Measurements from ENCODE around the gene ENPP7. TPM values are rescaled to one million over a fixed set of nuclear protein-coding genes. Genes with fewer than 3 reads are reported as not detected.

The ENPP7 gene
- total RNA-seq, 4 donors from 2014 or later, result not detected

- Histone ChIP-seq H3K4me1 (no peaks in the 10 kb centered on the region), H3K36me3 (no peaks in the 10 kb centered on the region), H3K27me3 (no peaks in the 10 kb centered on the region), H3K27ac (no peak overlapping the region), H3K9me3 (no peaks in the 10 kb centered on the region), H3K4me3 (no peak overlapping the region)
- in situ Hi-C loops (cut with MboI; ENCODE audit: low sequenced_read_pairs in 4 of 4), result no loop called here
- no peak for TF ChIP-seq POLR2A (IDR thresholded peaks at IDR 0.05)
- no peak for TF ChIP-seq CTCF (IDR thresholded peaks at IDR 0.05 in 4 of 5, conservative IDR thresholded peaks at IDR 0.05 in 1 of 5)
- DNase-seq, result no peak
- no peak for ATAC-seq
- intact Hi-C loops (cut with DNase I; ENCODE audit: low total_unique reads), result no loop called here
These were observed 982 bp upstream of the ENPP7 start for GRCh38 chr17:79729761-79730160.

- Histone ChIP-seq H3K27me3 (no peaks in the 10 kb centered on the region), H3K4me3 (no peak overlapping the region), H3K4me1 (no peaks in the 10 kb centered on the region), H3K9me3 (no peaks in the 10 kb centered on the region), H3K36me3 (no peaks in the 10 kb centered on the region), H3K27ac (no peak overlapping the region)
- ATAC-seq (no peak), DNase-seq (no peak)
- intact Hi-C loops (cut with DNase I; ENCODE audit: low total_unique reads), result no loop called here
- in situ Hi-C loops (cut with MboI; ENCODE audit: low sequenced_read_pairs in 4 of 4), result no loop called here
- TF ChIP-seq CTCF (IDR thresholded peaks at IDR 0.05 in 4 of 5, conservative IDR thresholded peaks at IDR 0.05 in 1 of 5) (no peak), POLR2A (IDR thresholded peaks at IDR 0.05) (no peak)
These were observed 340 bp upstream of the ENPP7 start for GRCh38 chr17:79730437-79730768.

- in situ Hi-C loops (cut with MboI; ENCODE audit: low sequenced_read_pairs in 4 of 4) (no loop called here), intact Hi-C loops (cut with DNase I; ENCODE audit: low total_unique reads) (no loop called here)
- no peak overlapping the region for H3K4me3 ChIP-seq
- H3K27me3 ChIP-seq, result no peaks in the 10 kb centered on the region
- no peak overlapping the region for H3K27ac ChIP-seq
- ATAC-seq (no peak), DNase-seq (no peak)
- TF ChIP-seq POLR2A (IDR thresholded peaks at IDR 0.05) (no peak), CTCF (IDR thresholded peaks at IDR 0.05 in 4 of 5, conservative IDR thresholded peaks at IDR 0.05 in 1 of 5) (no peak)
- H3K9me3 ChIP-seq, result no peaks in the 10 kb centered on the region
- H3K36me3 ChIP-seq, result no peaks in the 10 kb centered on the region
- no peaks in the 10 kb centered on the region for H3K4me1 ChIP-seq
These were observed 1.5 kb downstream of the ENPP7 start for GRCh38 chr17:79732254-79732653.

- peaks cover 0 to 4% (median 3%) of the 10 kb centered on the region in 3 donors for H3K27me3 ChIP-seq
- in situ Hi-C loops (cut with MboI; ENCODE audit: low sequenced_read_pairs in 4 of 4), result no loop called here
- no peaks in the 10 kb centered on the region for H3K9me3 ChIP-seq
- no peaks in the 10 kb centered on the region for H3K36me3 ChIP-seq
- no peak overlapping the region for H3K27ac ChIP-seq
- H3K4me3 ChIP-seq, result peak overlapping the region in 2 of 4 donors; percentile 21 to 32
- intact Hi-C loops (cut with DNase I; ENCODE audit: low total_unique reads), result no loop called here
- TF ChIP-seq CTCF (IDR thresholded peaks at IDR 0.05 in 4 of 5, conservative IDR thresholded peaks at IDR 0.05 in 1 of 5) (no peak), POLR2A (IDR thresholded peaks at IDR 0.05) (no peak)
- no peaks in the 10 kb centered on the region for H3K4me1 ChIP-seq
- DNase-seq, result no peak
- ATAC-seq, result no peak
These were observed 2.3 kb downstream of the ENPP7 start for GRCh38 chr17:79732804-79733691.
